Spleen (tissue), 11 donors: ENCODE results near the gene UXS1. TPM values are rescaled to one million over a fixed set of nuclear protein-coding genes. Genes with fewer than 3 reads are reported as not detected.

Experiments
- DNase-seq: peaks from one replicate; pipeline ENCODE4 v3.0.0-alpha.2; 2020
- H3K27ac ChIP-seq, 8 donors: fragments of 200-600 bp; sonication (generic) in 7 of 8; 1 replicate in 4 of 8; 2 replicates in 4 of 8; pipeline versions ENCODE4 v1.5.0 to v1.8.0; 2016 to 2021; ENCODE audit warnings: inconsistent platforms in 4 of 8, mild to moderate bottlenecking in 4 of 8, moderate library complexity in 1 of 8
- H3K27me3 ChIP-seq, 7 donors: fragments of 200-600 bp; sonication (generic) in 6 of 7; replicated peaks in 1 of 7; 1 replicate in 4 of 7; 2 replicates in 3 of 7; pipeline versions ENCODE4 v1.5.0 to v1.8.0; 2016 to 2021; ENCODE audit warnings: inconsistent platforms in 3 of 7, mild to moderate bottlenecking in 1 of 7
- H3K36me3 ChIP-seq, 6 donors: fragments of 200-600 bp; sonication (generic) in 5 of 6; 1 replicate in 4 of 6; 2 replicates in 2 of 6; pipeline versions ENCODE4 v1.5.0 to v1.8.0; 2016 to 2021; ENCODE audit warnings: inconsistent platforms in 2 of 6
- H3K4me1 ChIP-seq, 6 donors: fragments of 200-600 bp; sonication (generic) in 5 of 6; 1 replicate in 3 of 6; 2 replicates in 3 of 6; pipeline versions ENCODE4 v1.5.0 to v1.8.0; 2016 to 2021; ENCODE audit warnings: inconsistent platforms in 3 of 6
- H3K4me3 ChIP-seq, 8 donors: fragments of 200-600 bp; sonication (generic) in 7 of 8; 1 replicate in 4 of 8; 2 replicates in 4 of 8; pipeline versions ENCODE4 v1.5.0 to v1.8.0; 2016 to 2021; ENCODE audit warnings: inconsistent platforms in 4 of 8, mild to moderate bottlenecking in 4 of 8, moderate library complexity in 2 of 8
- H3K9me3 ChIP-seq, 8 donors: fragments of 200-600 bp; sonication (generic) in 7 of 8; 1 replicate in 4 of 8; 2 replicates in 4 of 8; pipeline versions ENCODE4 v1.5.0 to v1.8.0; 2016 to 2021; ENCODE audit warnings: inconsistent platforms in 4 of 8
- CTCF ChIP-seq, 11 experiments: fragments of 200-600 bp in 7 of 11; fragments of 450-650 bp in 4 of 11; sonication (generic) in 4 of 11; IDR thresholded peaks in 8 of 11; conservative IDR thresholded peaks in 3 of 11; 1 replicate in 7 of 11; 2 replicates in 4 of 11; pipeline versions ENCODE4 v1.4.0 to v1.8.0; 2016 to 2021; ENCODE audit warnings: antibody characterized with exemption in 11 of 11, inconsistent platforms in 4 of 11, mild to moderate bottlenecking in 1 of 11
- POLR2A ChIP-seq, 3 donors: fragments of 450-650 bp; IDR thresholded peaks; one replicate each; pipeline ENCODE4 v1.5.1; 2017; ENCODE audit warnings: antibody characterized with exemption in 3 of 3, mild to moderate bottlenecking in 1 of 3
- POLR2AphosphoS5 ChIP-seq, 3 donors: sonication (generic); formaldehyde crosslinking; IDR thresholded peaks; one replicate each; pipeline ENCODE4 v1.5.1; 2017; ENCODE audit warnings: antibody characterized with exemption in 3 of 3
- WGBS, 5 donors: extraction: QIAGEN DNeasy Blood & Tissue Kit in 3 of 5; methylation state at CpG; one replicate each; pipeline versions ENCODE4 v1.1.5 to v1.1.7; 2013 to 2018; 5-methylcytosine and 5-hydroxymethylcytosine counted together
- intact Hi-C: fragments of 100-400 bp; cut with DNase I; formaldehyde crosslinking; loops from one replicate; pipeline ENCODE4 v1.15.0; 2023; ENCODE audit warnings: low total_unique reads
- polyA plus RNA-seq, 3 donors: library from polyadenylated mRNA; stranded (reverse); fragments of 200-250 nt; gene quantifications; one replicate each; pipeline ENCODE4 v1.2.1, GENCODE V29; 2013
- total RNA-seq, 7 donors: library from RNA; depleted of rRNA in 3 of 7; stranded (reverse); fragments of >200 nt in 3 of 7; fragmentation: NEBNext Ultra II Directional in 4 of 7; extraction: Animal tissue kit (Norgen Biotek cat#: 25700) in 4 of 7; gene quantifications; one replicate each; pipeline versions ENCODE4 v1.1.0 to v1.2.1, GENCODE V29; 2016 to 2021
- donor health status: healthy with polysubstance abuse.
- donor health status: DM: no; HTN: no; CAD: no; lungs with moderate emphysema.
- donor health status: DM: no; HTN: no; CAD: no.
- donor health status: Bipolar disorder and iron deficiency.
- donor health status: healthy.
- donor health status: DM: no; HTN: no; CAD: no.
- donor health status: DM: yes; HTN: yes; CAD: no.

Gene UXS1
- total and polyA plus RNA-seq, 10 donors: 9.5 to 60.1 (median 40.3) TPM

GRCh38 chr2:106187273-106187891 is 6.7 kb downstream of the UXS1 start:
- Histone ChIP-seq H3K27me3 (no peaks in the 10 kb centered on the region), H3K4me3 (no peak overlapping the region), H3K9me3 (no peaks in the 10 kb centered on the region), H3K4me1 (peaks cover 18 to 96% (median 61%) of the 10 kb centered on the region in 6 donors), H3K27ac (peak overlapping the region in 7 of 8 donors; percentile 36 to 79 (median 70)), H3K36me3 (no peaks in the 10 kb centered on the region)
- DNase-seq: no peak
- WGBS, 5 donors: 64 to 86% (median 76%) methylated on average over 14 of the region's 14 CpGs
- intact Hi-C loops: no loop called here
- TF ChIP-seq POLR2AphosphoS5 (IDR thresholded peaks at IDR 0.05) (no peak), POLR2A (IDR thresholded peaks at IDR 0.05) (no peak), CTCF (IDR thresholded peaks at IDR 0.05 in 8 of 11, conservative IDR thresholded peaks at IDR 0.05 in 3 of 11) (no peak)

GRCh38 chr2:106185475-106186184 is 8.5 kb downstream of the UXS1 start:
- no peak overlapping the region for H3K27ac ChIP-seq
- no peaks in the 10 kb centered on the region for H3K36me3 ChIP-seq
- no peaks in the 10 kb centered on the region for H3K9me3 ChIP-seq
- intact Hi-C loops: no loop called here
- peaks cover 14 to 93% (median 51%) of the 10 kb centered on the region in 6 donors for H3K4me1 ChIP-seq
- no peaks in the 10 kb centered on the region for H3K27me3 ChIP-seq
- no peak for DNase-seq
- no peak for TF ChIP-seq POLR2AphosphoS5 (IDR thresholded peaks at IDR 0.05)
- no peak for TF ChIP-seq POLR2A (IDR thresholded peaks at IDR 0.05)
- TF ChIP-seq CTCF (IDR thresholded peaks at IDR 0.05 in 8 of 11, conservative IDR thresholded peaks at IDR 0.05 in 3 of 11): no peak
- no peak overlapping the region for H3K4me3 ChIP-seq
- 78 to 82% (median 80%) methylated on average over 8 of the region's 8 CpGs for WGBS, 5 donors

DNA sequence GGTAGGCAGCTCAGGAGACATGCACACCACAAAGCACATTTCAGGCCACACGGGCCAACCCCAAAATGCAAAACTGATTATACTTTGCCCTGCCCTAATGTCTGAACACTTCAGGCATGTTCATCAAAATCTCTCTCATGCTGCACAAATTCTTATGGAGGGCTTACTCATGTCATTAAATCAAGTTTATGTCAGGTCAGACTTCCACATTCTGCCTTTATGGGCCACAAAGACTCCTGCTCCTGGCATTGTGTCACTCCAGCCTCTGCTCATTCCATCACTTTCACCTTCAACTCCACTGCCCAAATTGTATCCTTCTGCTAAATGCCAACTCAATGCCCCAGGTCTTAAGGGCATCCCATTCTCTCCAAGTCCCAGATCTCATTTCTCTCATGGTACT is 9.2 kb downstream of the UXS1 start:
- Histone ChIP-seq H3K27ac (no peak overlapping the region), H3K27me3 (no peaks in the 10 kb centered on the region), H3K4me3 (no peak overlapping the region), H3K36me3 (no peaks in the 10 kb centered on the region), H3K4me1 (peaks cover 11 to 86% (median 46%) of the 10 kb centered on the region in 6 donors), H3K9me3 (no peaks in the 10 kb centered on the region)
- TF ChIP-seq CTCF (IDR thresholded peaks at IDR 0.05 in 8 of 11, conservative IDR thresholded peaks at IDR 0.05 in 3 of 11) (no peak), POLR2AphosphoS5 (IDR thresholded peaks at IDR 0.05) (no peak), POLR2A (IDR thresholded peaks at IDR 0.05) (no peak)
- intact Hi-C loops: no loop called here
- WGBS, 5 donors: 78 to 100% (median 90%) methylated on average over 1 of the region's 1 CpG
- DNase-seq: no peak

GRCh38 chr2:106184394-106184793 is 9.7 kb downstream of the UXS1 start:
- WGBS, 5 donors: 32 to 48% (median 41%) methylated on average over 2 of the region's 2 CpGs
- peaks cover 6 to 83% (median 42%) of the 10 kb centered on the region in 6 donors for H3K4me1 ChIP-seq
- peak overlapping the region in 1 of 8 donors; percentile 38 for H3K27ac ChIP-seq
- no peaks in the 10 kb centered on the region for H3K36me3 ChIP-seq
- H3K27me3 ChIP-seq: no peaks in the 10 kb centered on the region
- TF ChIP-seq POLR2AphosphoS5 (IDR thresholded peaks at IDR 0.05): no peak
- TF ChIP-seq CTCF (IDR thresholded peaks at IDR 0.05 in 8 of 11, conservative IDR thresholded peaks at IDR 0.05 in 3 of 11): no peak
- TF ChIP-seq POLR2A (IDR thresholded peaks at IDR 0.05): no peak
- no peak overlapping the region for H3K4me3 ChIP-seq
- H3K9me3 ChIP-seq: no peaks in the 10 kb centered on the region
- DNase-seq: no peak
- intact Hi-C loops: no loop called here
